ENCODE measurements around the gene SLC25A26. TPM values are rescaled to one million over a fixed set of nuclear protein-coding genes. Genes with fewer than 3 reads are reported as not detected.
A peak's percentile ranks its signal among the peaks of the same experiment; 100 is the strongest.

Gene SLC25A26
- total RNA-seq, 1 donor from 2014 or later = 25.9 TPM

DNA sequence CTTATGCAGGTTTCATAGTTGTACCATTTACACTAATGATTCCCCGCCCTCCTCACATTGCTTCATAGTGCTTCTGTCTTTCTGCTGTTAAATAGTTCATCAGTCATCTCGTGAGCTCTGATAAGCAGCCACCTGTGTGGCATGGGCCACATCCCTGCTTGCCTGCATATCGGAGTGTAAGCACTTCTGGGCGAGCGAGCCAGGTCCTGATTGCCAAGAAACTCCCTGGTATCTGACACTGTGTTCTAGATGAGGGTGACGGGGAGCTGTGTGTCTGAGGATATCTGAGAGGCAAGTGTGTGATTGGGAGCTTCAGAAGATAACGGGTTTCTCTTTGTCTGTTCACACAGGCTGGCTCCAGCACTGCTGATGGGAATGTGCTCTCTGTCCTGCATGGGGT, 149.4 kb downstream of the SLC25A26 start:
- DNase-seq (ENCODE audit: low read depth, low spot score) = no peak

DNA sequence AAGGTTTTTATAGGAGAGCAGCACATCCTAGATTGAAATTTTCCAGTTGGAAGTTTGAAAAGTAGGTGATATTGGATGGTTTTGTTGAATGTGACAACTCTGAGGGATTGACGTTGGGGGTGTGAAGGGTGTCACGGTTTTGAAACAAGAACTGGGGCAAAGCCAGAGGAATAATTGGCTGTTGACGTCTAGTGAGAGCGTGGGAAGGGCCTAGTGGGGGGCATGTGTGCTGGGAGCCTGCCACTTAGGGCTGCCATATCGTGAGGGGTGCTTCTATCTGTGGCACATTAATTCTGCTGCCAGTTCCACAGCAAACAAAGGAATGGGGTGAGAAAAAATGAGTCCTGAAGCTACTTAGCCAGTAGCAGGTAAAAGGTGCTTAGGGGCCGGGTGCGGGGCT, 150.6 kb downstream of the SLC25A26 start:
- no peak for DNase-seq (ENCODE audit: low read depth, low spot score)

DNA sequence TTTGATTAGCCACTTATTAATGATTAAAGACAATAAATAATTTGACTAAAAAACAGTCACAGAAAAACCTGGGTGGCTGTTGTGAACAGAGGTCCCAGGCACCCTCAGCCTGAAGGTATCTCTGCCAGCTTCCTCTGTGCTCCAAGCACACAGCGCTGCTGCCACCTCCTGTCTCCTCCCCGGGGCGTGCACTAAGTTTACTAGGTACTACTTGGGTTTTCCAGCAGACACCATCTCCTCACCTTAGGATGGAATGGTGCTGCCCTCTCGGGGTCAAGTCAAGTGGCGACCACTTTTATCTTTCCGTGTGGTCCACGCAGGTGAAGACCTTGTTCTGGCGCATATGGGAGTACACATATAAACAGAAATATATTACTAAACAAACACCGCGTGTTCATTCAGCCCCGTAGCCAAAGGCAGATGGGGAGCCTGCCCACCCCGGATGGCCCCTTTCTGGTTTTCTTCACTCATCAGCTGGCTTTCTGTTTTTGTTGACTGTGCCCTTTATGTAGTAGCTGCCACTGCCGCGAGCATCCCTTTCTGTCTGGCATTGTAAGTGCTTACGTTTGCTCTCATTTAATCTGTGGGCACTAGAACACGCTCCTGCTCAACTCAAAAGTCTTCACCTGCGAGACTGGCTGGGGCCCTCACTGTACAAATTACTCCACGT, 152.0 kb downstream of the SLC25A26 start:
- DNase-seq (ENCODE audit: low read depth, low spot score) = no peak

DNA sequence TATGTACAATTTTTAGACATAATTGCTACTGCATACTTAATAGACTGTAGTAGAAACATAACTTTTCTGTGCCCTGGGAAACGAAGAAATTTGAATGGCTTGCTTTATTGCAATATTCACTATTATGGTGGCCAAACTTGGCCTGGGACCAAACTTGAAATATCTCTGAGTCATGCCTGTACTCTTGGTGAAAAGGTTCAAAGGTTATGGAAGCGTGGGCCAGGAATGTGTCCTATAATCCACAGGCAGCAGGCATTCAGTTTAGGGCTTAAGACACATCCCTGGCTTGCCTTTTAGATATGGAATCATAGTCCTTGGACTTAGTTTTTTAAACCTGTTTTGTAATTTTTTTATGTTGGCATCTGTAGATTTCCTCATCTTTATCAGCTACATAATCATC, 155.8 kb downstream of the SLC25A26 start:
- DNase-seq (ENCODE audit: low read depth, low spot score) = peak; percentile 44

DNA sequence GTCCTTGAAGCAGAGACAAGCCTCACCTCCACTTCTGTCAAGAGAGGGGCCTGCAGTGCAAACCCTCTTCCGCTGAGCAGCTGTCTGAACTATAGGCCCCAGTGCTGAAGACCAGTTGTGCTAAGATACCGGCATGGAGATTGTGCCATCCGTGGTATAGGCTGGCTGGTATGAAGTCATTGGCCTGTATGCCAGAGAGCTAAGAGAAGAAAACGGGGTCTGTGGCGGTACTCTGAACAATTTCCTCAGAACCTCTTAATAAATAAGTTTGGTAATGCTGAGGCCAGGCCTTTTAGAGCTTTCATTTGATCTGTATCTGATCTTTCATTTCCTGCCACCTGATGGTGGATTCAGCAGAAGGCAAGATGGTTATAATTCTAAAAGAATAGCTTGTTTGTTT, 157.0 kb downstream of the SLC25A26 start:
- no peak for DNase-seq (ENCODE audit: low read depth, low spot score)

DNA sequence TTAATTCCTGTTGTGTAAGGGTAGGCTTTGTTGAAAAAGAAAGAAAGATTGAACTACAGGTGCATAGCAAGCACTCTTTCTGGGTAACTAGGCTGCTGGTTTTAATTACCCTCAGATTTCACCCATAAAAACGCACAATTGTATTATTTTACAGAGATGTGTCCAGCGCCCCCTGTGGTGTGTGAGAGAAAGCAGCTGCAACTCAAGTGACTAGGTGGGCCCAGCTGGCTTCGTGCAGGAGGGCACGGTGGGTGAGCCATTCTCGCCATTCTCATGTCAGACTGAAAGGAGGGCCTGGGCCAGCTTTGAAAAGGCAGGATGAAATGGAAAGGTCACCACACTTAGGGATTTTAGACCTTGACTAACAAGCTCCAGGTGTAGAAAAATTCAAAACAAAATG, 157.5 kb downstream of the SLC25A26 start:
- DNase-seq (ENCODE audit: low read depth, low spot score) = no peak

DNA sequence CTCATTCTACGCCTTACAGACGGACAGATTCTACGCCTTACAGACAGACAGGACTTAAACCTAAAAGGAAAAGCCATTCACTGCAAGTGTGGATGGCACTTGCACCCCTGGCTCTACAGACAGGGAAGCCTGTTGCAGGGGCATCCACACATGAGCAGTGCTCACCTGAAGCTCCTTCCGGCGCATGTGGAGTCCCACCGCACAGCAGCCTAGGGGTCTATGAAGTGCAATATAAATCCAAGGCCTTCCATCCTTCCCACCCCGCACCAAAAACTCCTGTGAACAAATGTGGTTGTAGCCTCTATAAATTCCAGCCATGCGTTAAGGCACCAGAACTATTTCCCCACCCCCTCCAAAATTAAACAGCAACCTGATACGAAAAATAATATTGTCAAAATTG, 158.8 kb downstream of the SLC25A26 start:
- DNase-seq (ENCODE audit: low read depth, low spot score) = no peak

DNA sequence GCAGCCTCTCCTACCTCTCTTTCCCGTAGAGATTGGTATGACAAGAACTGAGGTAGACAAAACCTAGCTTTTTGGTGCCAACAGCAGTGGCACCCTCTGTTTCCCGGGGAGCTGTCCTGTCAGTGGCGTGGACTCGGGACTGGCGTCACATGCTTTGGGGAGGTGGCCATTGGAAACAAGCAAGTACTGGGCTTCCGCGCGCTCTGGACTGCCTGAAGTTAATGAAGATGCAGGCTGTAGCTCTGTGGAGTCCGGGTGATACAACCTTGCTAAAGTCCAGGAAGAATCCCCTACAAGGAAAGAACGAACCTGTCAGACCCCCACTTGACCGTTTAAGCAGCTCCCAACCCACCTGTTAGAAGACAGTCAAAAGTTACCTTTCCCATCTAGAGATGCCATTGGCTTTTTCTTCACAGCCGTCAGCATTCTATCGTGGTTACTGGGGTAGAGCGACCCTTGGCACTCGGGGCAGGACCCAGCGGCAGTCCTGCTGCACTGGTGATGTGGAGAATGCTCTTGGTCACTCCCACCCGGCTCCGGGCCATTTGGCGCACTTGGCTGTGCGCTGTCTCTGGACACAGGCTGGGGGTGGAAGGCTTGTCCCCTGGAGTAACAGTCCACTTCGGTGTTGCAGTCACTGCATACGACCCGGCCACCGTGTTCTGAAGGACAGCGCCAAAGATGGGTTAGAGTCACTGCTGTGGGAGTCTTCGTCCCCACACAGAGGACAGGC, 159.6 kb downstream of the SLC25A26 start:
- DNase-seq (ENCODE audit: low read depth, low spot score) = no peak

DNA sequence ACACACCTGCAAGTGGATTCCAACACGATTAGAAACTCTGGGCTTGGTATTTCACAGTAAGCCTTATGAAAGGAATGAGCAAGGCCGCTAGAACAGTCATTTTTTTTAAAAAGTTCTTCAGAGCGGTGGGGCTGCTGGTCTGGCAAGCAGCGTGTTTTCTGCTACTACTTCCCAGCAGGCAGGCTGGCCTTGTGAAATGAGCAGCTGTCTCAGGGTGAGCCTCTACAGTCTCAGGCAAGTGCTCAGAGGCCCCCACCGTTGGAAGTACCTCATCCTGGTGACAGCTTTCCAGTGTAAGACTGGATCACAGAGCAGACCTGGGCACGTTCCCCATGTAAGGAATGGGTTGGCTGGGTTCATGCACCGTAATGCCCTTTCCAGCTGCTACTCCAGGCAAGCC, 160.8 kb downstream of the SLC25A26 start:
- DNase-seq (ENCODE audit: low read depth, low spot score) = no peak

DNA sequence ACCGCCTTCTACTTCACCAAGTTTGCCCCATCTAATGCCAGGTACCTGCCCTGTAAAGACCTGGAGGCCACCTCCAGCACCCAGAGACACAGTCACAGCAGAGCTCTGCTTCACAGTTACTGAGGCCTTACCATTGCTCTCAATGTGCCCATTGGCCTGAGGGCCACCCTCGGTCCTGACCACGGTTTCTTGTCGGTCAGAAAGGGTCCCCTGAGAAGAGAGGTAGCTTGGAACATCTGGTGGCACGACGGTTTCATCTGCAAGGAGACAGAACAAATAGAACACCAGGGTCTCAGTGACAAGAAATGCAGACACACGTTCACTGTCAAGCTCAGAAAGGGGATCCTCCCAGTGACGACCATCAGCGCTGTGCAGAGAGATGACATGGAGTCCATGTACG, 161.3 kb downstream of the SLC25A26 start:
- DNase-seq (ENCODE audit: low read depth, low spot score) = no peak

DNA sequence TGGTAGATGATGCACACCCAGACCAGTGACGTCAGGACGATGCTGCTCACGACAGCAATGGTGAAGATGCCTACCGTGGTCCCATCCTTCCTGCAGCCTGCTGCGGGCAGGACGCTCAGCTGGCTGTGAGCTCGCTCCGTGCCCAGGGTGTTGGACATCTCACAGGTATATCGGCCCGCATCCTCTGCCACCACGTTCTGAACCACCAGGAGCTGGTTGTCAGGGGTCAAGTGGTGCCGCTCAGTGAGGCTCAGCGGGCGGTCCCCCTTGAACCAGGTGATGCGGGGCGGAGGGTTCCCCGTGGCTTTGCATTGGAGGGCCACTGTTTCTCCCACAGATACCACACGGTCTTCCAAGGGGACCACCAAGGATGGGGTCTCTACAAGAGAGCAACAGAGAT, 162.2 kb downstream of the SLC25A26 start:
- no peak for DNase-seq (ENCODE audit: low read depth, low spot score)

DNA sequence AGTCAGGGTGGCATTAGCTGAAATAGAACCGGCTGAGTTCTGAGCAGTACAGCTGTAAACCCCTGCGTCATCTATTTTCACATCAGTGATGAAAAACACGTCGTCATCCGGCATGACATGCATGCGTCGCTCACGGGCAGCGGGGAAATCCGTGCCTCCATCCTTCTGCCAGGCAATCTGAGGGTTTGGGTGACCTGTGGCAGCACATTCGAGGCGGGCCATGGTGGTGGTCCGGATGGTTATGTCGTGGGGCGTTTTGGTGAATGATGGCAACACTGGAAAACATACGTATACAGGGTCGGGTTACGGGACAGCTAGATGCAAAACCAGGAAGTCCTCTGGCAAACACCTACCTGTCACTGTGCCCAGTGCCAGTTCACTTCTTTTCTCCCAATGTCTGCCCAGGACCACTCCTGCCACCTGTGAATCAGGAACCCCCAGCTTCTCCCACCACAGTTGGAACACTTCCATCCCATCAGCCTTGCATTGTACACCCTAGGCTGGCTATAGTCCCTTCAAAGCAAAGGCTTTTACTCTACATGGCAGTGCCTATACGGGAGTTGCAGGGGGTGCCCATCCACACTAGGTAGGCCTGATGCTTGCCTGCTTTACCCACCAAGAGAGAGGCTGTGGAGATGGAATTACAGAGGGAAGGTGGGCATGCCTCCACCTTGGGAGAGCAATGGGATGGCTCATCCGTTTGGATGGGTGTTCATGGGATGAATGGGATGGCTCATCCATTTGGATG, 163.4 kb downstream of the SLC25A26 start:
- no peak for DNase-seq (ENCODE audit: low read depth, low spot score)

DNA sequence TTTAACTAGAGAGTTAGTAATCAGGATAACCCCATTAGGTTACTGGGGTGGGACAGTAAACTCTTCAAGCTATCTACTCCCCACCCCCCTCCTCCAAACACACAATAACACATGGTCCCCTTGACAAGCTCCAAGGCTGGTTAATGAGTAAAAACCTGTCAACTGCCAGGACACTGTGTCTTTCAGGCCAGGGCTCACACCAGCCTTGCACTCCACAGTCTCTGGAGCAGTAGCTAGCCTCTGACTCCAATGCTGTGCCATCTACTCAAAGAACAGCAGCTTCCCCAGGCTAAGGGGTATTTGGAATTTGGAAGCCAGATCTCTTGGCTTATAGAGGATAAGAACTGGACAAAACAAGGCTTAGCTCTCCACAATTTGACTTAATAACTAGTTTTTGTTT, 164.3 kb downstream of the SLC25A26 start:
- DNase-seq (ENCODE audit: low read depth, low spot score) = no peak

DNA sequence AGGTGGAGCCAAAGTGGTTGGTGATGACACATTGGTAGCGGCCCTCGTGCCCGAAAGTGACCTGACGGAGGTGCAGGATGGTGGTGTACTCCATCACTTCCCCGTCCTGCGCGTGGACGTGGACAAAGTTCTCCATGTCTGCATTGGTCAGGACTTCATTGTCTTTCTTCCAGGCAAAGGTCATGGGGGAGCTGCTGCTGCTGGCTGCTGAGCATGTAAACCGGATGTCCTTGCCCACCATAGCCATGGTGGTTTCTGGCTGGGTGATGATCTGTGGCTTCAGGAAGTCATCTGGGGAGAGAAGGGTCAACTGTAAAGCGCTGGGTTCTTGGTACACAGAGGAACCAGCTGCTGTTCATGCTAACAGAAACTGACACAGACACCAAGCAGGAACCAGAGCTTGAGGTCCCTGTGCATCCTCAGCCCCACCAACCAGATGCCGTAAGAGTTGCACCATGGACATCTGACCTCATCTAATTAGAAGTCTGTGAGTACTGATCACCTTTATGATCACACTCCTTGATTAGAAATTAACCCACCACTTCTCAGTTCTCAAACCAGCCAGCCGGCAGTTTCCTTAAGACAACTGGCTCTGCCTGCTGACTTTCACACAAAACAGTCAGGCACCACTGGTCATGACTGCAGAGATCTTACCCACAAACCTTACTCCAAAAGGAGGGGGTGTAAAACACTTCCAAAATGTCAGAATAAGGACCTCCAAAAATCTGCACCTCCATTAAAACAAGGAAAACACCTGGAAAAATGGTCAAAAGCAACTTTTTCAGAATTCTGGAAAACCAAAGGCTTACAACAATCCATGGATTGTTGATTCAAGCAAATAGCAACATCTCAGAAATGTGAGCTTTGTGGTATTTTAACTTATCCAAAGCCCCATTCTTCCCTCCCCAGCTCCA, 165.5 kb downstream of the SLC25A26 start:
- DNase-seq (ENCODE audit: low read depth, low spot score) = no peak

DNA sequence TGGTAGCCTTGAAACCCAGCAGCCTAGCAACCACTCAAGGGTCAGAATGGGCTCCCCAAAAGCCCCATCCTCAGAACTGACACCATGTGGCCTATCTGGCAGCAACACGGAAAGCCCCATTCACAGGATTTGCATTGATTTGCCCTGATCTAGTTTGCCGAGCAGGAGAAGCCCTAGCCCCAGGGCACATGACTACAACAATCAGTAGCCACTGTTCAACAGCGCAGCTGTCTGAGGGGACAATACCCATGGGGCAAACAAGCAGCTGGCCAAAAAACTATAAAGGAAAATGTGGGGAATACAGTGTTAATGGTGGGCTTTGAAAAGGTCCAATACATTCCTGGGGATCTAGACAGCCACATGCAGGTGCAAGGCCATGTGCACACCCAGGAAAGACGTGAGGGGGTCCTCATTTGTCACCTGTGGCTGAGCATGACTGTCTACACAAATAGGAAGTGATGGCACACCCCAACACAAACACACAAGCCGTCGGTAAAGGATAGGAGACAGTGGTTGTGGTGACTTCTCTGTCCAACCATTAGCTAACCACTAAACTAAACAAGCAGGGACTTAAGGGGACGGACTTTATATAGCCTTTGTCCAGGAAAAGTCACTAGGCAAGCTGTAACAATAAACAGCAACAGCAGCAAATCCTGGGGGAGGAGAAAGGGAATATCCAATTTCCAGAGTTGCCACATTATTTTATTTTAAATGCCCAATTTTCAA, 166.3 kb downstream of the SLC25A26 start:
- DNase-seq (ENCODE audit: low read depth, low spot score) = no peak

DNA sequence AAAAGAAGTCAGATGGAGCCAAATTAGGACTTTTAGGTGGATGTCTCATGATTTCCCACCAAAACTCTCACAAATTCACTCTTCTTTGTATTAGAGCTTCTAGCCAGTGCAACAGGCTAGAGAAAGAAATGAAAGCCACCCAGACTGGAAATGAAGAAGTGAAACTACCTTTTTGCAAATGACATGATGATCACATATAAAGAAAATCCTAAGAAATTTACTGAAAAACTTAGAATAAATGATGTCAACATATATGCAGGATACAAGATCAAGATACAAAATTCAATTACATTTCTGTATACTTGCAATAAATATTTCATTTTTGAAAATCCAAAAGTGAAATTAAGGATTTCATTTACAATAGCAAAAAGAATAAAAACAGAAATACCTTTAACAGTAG, 169.2 kb downstream of the SLC25A26 start:
- DNase-seq (ENCODE audit: low read depth, low spot score) = no peak

DNA sequence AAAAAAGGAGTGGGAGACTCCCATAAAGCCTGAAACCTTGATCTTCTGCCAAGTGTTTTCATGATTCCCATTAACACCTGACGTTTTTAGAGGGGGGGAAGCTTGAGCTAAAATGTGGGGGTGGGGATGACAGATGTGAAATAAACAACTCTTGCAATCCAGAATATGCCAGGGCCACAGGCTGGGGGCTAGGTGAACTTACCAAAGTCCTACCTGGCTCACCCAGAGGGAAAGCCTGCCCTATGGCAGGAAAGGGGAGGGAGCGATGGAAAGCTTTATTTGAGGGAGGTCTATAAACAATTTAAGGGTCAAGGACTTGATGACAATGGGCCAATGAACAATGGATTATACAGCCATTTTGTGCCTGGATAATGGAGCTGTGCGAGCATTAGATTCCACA, 171.7 kb downstream of the SLC25A26 start:
- DNase-seq (ENCODE audit: low read depth, low spot score) = no peak

DNA sequence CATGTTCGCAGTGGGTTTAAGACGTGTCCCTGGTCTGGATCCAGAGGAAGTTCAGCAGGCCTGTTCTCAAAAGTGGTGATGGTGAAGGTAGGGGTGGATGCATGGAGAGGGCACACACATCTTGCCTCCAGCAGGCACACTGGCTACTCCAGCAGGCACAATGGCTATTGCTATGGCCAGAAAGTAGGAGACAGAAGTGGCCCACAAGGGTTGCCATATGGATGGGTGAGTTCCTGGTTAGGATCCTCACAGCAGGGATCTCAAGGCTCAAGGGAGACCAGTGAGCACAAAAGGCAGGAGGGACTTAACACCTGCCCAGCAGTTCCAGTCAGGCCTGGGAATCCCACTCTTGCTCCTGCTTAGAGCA, 172.1 kb downstream of the SLC25A26 start:
- no peak for DNase-seq (ENCODE audit: low read depth, low spot score)

DNA sequence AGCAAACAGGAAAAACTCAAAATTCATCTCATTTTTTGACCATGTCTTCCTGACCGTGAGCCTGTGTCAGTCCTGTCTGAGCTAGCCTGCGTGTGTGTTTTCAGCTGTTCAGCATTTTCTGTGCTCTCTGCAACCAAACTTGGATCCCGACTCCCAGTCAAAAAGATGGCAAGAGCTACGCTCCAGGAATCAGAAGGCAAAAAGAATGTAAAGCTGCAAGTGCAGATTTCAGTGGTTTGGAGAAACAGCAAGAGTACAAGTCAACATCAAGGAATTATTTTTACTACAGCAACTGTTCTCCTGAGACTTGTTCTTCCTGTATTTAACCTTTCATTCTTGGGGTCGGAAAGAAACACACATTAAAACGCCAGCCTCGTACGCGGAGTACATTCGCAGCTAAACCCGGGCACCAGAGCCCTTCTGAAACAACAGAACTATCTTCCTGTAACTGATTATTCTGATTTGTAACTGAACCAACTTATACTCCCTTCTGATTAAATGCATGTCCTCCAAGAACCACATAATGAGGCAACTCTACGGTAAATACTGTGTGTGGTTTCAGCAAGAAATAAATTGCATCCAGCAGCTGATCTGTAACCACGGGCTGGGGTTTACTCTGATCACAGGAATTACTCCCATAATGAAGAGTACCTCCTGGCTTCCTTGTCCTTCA, 172.7 kb downstream of the SLC25A26 start:
- DNase-seq (ENCODE audit: low read depth, low spot score) = no peak

DNA sequence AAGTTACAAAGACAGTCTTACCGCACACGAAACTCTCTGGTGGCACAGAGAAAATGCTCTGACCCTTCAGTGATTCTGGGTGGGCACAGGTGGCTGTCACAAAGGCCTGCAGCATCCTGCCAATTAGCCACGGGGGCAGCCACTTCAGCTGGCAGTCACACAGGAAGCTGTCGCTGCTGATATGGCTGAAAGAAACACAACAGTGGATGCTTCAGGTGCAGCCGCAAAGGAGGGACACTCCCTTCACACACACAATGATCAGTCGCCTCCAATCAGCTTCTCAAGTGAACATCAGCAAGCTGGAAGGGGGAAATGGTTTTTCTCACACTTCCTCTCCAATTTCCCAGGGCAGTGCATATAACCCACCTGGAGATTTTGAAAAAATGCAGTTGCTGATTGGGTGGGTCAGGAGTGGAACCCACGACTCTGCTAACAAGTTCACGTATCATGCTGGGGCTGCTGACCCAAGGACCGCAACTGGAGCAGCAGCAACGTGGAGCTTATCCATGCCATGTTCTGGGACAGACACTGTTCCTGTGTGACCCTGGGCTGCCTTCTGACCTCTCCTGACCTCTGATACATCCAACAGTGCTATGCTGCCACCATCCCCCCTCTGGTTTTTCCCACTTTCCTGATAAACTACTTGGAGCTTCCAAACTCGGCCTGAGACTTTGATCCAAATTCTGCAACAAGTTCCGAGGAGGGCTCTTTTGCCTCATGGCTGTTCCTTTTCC, 173.4 kb downstream of the SLC25A26 start:
- no peak for DNase-seq (ENCODE audit: low read depth, low spot score)

Measured in pulmonary artery endothelial cell (primary cell).